GM18873 (cell line): ENCODE measurements around the gene DHRS4L2.
A peak's percentile ranks its signal among the peaks of the same experiment; 100 is the strongest.
"Not testable (repeated sequence)": the region's sequence is repeated elsewhere in the genome, so short reads cannot be mapped to it uniquely, and the experiment has no call there.

Experiments used
- ATAC-seq: cut with Tn5 transposase; IDR thresholded peaks from one replicate; pipeline ENCODE4 v1.9.1; 2021; ENCODE audit warnings: mild to moderate bottlenecking, moderate library complexity, moderate number of reproducible peaks; ENCODE audit not compliant: unreplicated experiment, low FRiP score

Gene DHRS4L2

DNA sequence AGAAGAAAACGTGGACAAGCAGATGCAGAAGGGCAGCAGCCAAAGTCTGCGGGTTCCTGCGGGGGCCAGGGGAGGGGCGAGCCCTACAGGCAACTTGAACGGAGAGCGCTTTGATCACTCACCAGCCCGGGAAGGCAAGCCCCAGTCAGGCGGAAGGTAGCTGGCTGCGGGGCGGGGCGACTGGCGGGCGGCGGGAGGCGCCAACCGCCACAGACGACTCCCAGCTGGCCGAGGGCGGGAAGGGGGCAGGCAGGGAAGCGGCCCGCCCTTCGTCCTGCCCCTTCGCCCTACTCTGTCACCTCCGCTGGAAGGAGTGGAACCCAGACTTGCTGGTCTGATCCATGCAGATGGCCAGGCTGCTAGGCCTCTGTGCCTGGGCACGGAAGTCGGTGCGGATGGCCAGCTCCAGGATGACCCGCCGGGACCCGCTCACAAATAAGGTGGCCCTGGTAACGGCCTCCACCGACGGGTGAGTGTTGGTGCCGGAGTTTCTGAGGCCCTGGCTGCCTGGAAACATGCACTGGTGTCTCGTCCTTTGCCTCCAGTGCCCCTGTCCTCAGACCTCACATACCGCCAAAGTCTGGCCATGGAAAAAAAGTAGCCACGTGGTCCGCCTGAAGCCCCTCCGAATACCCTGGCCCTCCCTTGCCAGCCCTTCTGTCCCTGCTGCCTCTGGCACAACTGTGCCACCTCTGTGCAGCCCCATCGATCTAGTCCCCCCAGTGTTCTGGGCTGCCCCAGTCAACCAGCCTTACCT, at the start of gene DHRS4L2:
TSS of gene DHRS4L2 (plus strand) at position 323 of the 757 bp plus-strand sequence. CDS start at position 342, 19 bp downstream.
- not testable (repeated sequence) for ATAC-seq

DNA sequence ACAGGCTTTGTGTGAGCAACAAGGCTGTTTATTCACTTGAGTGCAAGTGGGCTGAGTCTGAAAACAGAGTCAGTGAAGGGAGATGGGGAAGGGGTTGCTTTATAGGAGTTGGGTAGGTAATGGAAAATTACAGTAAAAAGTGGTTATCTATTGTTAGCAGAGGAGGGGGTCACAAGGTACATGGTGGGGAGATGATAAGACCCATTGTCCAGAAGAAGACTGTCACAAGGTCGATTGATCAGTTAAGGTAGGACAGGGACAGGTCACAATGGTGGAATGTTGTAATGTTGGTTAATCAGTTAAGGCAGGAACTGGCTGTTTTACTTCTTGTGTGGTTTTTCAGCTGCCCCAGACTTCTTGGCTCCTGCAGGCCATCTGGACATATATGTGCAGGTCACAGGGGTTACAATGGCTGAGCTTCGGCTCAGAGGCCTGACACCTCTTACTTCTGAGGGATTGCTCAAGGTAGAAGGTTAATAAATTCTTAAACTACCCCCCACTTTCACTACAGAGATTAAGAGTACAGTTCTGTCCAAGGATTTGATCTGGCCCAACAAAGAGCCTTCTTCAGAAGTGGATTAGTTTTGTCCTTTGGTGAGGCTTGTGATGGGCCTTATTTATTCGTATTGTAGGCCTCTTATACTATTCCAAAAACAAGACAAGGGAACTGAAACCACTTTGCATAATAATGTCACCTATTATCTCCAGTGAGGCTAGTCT, 49.0 kb upstream of the DHRS4L2 start:
- ATAC-seq: no peak

DNA sequence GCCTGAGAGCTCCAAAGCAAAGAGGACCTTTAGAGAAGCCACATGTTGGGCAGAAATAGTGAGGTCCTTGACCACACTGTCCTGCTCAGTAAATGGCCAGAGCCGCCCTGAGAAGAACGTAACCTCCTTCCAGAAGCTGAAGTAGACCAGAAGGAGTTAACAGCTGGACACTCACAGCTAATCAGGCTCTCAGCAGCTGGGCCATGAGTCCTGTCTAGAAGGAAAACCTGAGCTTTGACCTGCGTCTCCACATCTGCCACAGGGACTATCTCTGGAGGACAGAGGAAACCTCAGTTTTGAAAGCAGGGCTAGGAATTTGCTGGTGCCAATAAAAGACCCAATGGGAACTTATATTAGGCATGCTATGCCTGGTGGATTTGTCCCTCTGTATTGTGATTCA, 47.5 kb upstream of the DHRS4L2 start:
- no peak for ATAC-seq

DNA sequence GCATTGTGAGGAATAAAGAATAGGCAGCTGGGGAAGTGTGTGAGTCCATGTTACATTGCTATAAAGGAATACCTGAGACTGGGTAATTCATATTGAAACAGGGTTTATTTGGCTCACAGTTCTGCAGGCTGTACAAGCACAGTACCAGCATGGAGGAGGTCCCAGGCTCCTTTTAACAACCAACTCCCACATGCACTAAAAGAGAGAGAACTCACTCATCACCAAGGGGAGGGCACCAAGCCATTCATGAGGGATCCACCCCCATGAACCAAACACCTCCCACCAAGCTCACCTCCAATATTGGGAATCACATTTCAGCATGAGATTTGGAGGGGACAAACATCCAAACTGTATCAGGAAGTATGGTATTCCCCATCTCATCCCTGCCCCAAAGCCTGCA, 47.1 kb upstream of the DHRS4L2 start:
- ATAC-seq: no peak

DNA sequence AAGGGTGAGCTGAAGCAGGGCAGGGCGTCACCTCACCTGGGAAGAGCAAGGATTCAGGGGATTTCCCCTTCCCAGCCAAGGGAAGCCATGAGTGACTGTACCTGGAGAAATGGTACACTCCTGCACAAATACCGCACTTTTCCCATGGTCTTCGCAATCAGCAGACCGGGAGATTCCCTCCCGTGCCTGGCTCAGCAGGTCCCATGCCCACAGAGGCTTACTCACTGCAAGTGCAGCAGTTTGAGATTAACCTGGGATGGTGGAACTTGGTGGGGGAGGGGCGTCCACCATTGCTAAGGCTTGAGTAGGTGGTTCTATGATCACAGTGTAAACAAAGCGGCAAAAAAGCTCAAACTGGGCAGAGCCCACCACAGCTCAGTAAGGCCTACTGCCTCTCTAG, 46.1 kb upstream of the DHRS4L2 start:
- no peak for ATAC-seq

DNA sequence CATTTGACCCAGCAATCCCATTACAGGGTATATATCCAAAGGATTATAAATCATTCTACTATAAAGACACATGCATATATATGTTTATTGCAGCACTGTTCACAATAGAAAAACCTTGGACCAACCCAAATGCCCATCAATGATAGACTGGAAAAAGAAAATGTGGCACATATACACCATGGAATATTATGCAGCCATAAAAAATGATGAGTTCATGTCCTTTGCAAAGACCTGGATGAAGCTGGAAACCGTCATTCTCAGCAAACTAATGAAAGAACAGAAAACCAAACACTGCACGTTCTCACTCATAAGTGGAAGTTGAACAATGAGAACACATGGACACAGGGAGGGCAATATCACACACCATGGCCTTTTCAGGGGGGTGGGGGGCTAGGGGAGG, 39.7 kb upstream of the DHRS4L2 start:
- not testable (repeated sequence) for ATAC-seq

DNA sequence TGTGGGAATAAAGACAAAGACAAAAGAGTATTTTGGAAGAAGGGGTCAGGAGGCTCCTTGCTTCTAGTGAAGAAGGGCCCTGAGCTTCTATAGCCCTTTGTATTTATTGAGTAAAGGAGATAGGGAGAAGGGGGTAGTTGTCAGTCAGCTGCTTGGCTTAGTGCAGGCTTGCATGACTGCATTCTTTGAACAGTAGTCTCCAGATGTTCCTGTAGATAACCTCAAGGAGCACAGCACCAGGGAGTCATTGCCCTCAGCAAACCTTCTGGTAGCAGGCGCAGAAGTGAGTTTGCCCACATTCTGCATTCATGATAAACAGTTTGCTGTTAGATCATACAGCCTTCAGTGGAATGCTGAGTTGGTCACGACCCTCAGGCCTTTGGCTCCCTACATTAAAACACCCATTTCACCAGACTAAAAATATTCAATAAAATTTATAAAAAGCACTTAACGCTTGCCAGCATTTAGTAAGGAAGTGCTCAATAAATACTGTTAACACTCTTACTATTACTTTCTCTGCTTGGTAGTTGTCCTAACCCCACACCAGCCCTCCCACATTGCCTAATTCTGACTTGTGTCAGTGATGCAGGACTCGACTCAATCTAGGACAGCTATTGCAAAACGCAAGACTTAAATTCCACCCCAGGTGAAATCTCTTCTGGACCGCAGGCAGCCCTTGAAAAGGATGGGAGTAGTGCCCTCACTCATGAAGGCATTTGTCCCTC, 38.2 kb upstream of the DHRS4L2 start:
- no peak for ATAC-seq

DNA sequence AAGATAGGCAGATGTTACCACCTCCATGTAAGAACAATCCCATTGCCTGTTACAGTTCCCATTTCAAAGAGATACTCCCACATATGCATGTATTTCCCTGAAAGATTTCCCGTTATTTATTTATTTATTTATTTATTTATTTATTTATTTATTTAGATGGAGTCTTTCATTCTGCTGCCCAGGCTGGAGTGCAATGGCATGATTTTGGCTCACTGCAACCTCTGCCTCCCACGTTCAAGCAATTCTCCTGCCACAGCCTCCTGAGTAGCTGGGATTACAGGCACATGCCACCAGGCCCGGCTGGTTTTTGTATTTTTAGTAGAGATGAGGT, 37.6 kb upstream of the DHRS4L2 start:
- not testable (repeated sequence) for ATAC-seq

DNA sequence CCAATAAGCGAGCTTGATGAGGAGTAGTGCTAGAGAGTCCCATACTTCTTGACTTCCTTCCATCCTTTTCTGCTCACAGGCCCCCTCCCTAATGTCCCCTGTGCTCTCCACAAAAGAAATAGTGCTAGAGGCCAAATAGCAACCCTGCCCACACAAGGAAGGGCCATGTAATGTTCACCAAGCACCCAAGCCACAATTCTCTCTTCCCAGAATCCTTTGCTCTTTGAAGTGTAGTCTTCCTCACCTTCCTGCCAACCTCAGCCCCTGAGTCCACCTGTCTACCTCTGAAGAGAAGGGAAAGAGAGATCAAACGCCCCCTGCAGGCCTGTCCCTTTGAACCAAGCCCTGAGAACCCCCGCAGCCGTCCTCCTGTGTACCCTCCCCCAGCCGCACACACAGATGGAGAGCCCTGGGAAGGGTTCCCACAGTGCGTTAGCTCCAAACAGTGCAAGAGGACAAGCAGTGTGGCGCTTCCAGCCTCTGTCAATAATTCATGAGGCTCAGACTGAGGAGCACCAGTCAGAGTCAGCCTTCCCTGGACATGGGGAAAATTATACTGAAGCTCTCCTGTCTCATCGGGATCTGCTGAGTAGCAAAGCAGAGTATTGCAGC, 37.0 kb upstream of the DHRS4L2 start:
- no peak for ATAC-seq

DNA sequence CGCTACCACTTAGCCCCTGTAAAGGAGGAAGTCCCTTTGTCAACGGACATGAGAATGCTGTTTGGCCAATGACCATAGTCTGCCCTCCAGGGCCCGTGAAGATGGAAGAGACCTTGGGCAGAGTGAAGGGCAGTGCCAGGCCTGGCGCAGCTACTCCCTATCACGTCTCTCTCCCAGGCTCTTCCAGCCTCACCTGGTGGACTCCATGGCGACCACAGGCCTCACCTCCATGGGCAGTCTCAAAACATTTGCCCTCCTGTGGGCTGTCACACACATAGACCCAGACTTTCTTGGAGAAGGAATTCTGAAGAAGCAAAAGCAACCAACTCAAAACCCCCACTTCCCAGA, 35.6 kb upstream of the DHRS4L2 start:
- not testable (repeated sequence) for ATAC-seq

DNA sequence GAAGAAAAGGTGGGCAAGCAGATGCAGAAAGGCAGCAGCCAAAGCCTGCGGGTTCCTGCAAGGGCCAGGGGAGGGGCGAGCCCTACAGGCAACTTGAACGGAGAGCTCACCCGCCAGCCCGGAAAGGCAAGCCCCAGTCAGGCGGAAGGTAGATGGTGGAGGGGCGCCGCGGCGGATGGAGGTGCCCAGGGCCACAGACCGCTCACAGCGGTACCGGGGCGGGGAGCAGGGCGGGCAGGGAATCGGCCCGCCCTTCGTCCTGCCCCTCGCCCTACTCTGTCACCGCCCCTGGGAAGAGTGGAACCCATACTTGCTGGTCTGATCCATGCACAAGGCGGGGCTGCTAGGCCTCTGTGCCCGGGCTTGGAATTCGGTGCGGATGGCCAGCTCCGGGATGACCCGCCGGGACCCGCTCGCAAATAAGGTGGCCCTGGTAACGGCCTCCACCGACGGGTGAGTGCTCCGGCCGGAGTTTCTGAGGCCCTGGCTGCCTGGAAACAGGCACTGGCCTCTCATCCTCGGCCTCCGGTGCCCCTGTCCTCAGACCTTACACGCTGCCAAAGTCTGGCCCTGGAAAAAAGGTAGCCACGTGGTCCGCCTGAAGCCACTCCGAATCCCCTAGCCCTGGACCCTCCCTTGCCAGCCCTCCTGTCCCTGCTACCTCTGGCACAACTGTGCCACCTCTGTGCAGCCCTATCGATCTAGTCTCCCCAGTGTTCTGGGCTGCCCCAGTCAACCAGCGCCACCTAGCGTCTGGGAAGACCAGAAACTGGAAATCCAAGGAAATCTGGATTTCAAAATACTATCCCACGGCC, 35.1 kb upstream of the DHRS4L2 start, which contains the start of gene DHRS4:
TSS of gene DHRS4 (plus strand) at position 307 of the 815 bp plus-strand sequence. CDS start at position 326, 19 bp downstream.
- peak; percentile 54 for ATAC-seq

DNA sequence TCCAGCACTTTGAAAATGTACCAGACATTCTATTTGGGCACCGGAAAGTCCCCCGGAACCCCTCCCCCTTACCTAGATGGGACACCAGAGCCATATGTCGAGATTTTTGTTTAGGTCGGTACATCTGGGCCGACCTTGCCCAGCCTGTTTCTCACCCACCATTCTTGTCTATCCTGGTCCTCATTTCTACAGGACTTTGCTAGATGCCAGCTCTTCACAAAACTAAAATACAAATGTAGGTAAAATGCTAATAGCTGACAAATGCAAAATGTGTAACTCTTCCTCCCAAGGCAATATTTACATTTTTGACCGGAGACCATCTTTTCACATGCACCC, 34.5 kb upstream of the DHRS4L2 start:
- peak; percentile 7 for ATAC-seq

DNA sequence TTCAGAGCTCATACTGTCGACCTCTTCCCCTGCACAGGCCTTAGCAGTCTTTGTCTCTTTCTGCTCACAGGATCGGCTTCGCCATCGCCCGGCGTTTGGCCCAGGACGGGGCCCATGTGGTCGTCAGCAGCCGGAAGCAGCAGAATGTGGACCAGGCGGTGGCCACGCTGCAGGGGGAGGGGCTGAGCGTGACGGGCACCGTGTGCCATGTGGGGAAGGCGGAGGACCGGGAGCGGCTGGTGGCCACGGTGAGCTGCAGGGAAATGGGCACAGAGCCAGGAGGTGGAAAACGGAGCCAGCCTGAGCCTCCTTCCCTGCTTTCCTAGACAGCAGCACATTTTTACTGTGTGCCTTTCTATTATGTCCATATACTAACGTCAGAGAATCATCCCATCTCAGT, 33.8 kb upstream of the DHRS4L2 start:
- not testable (repeated sequence) for ATAC-seq

DNA sequence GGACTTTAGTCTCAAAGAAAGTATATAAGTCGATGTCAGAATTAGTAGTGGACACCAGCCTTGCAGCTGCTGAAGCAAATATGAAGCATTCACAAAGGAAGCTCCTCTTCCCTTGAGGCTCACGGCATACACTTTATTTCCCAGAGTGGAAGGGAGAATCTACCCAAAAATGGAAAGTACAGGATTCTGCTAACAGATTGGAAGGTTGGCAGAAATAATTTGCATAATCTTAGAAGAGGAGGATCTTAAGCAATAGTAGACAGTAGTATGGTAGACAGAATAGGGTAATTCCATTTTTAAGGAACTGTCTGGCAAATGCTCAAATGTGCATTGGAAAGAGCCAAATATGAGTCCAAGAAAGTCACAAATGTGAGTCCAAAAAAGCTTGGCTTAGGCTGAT, 32.9 kb upstream of the DHRS4L2 start:
- ATAC-seq: not testable (repeated sequence)

DNA sequence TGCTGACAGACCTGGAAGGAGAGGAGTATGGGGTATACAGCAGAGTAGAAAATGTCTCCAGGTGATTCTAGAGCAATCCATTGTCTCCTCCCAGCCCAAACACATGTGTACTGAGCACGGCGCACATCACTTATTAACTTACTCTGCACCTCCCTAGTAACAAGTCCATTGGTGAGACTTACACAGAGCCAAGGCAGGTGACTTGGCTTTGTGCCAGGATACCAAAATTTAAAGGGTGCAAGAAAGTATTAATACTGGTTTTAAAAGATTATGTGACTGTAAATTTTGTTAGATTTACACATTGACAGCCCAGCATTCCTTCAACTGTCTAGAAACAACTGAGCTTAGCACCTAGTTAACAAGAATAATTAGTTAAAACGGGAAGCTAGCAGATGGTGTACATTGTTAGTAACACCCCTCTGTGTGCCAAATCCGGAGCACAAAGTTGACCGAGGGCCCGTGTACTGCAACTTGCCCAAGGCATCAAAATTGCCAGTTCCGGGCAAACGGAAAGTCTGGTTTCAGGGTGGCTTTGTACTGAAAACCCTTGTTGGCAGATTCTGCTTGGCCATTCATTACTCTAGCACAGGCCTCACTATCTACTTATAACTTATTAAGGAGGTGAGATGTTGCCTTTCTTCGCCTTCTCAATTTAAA, 30.7 kb upstream of the DHRS4L2 start:
- not testable (repeated sequence) for ATAC-seq

DNA sequence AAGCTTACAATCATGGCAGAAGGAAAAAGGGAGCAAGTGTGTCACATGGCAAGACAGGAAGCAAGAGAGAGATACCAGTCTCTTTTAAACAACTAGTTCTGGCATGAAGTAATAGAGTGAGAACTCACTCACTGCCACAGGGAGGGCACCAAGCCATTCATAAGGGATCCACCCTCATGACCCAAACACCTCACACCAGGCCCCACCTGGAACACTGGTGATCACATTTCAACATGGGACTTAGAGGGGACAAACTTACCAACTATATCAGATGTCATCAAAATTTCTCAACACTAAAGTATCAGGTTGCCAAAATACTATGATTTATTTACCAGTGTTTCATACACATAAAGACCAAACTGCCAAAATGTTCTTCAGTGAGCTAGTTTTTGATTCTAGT, 27.8 kb upstream of the DHRS4L2 start:
- not testable (repeated sequence) for ATAC-seq

DNA sequence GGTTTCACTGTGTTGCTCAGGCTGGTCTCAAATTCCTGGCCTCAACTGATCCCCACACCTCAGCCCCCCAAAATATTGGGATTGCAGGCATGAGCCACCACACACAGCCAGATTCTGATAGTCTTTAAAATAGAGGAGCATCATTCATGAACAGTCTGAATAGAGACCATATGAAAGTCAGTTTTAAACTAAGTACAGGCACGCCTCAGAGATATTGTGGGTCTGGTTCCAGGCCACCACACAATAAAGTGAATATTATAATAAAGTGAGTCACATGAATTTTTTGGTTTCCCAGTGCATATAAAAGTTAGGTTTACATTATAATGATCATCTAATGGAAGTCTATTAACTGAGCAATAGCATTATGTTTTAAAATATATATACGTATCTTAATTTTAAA, 27.0 kb upstream of the DHRS4L2 start:
- not testable (repeated sequence) for ATAC-seq

DNA sequence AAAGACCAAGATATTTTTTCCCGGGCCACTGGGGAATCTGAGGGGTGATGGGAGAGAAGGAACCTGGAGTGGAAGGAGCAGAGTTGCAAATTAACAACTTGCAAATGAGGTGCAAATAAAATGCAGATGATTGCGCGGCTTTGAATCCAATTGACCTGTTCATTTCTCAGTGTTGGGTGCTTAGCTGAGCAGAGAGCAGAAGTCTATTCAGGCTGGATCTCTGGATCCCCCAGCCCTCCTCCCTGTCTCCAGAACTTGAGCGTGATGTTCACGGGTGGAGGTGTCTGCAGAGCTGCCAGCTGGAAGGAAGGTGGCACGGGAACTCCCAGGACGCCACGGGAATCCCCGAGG, 19.6 kb upstream of the DHRS4L2 start:
- ATAC-seq: not testable (repeated sequence)

DNA sequence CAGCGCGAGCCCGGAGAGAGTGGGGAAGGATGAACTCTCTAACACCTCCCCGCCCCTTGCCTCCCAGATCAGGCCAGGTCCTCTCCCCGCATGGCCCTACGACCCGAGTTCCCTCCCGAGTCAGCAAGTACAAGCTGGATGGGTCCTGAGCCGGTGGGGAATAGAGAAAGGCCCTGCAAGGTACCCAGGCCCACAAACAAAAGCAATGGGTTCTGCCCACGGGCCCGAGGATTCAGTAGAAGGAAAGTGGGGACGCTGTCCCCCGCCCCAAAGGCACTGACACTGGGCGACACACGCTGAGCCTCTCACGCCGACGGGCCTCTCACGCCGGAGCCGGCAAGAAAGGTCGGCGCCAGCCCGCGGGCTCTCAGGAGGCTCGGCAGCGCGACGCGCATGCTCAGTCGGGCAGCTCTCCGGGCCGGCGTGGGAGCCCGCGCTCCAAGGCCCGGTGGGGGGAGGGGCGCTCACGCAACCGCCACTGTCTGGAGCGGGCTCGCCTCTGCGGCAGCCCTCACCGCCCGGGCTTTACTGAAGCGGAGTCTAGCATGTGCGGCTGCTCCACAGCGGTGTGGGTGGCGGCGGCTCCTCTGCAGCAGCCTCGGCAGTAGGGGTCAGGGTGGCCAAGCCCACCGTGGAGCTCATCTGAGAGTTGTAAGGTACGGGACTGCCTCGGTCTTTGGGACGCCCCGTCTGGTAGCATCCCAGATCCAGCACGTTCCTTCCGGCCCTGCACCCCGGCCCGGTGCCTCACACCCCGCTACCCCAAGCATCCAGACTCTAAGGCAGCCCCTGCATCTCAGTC, 19.0 kb upstream of the DHRS4L2 start:
- ATAC-seq: not testable (repeated sequence)
